ENCODE data around the gene ANKRD6. TPM values are rescaled to one million over a fixed set of nuclear protein-coding genes. Genes with fewer than 3 reads are reported as not detected.

ANKRD6 gene
- total and polyA plus RNA-seq, 3 donors from 2014 or later = 20.9 to 52.8 (median 29.8) TPM

DNA sequence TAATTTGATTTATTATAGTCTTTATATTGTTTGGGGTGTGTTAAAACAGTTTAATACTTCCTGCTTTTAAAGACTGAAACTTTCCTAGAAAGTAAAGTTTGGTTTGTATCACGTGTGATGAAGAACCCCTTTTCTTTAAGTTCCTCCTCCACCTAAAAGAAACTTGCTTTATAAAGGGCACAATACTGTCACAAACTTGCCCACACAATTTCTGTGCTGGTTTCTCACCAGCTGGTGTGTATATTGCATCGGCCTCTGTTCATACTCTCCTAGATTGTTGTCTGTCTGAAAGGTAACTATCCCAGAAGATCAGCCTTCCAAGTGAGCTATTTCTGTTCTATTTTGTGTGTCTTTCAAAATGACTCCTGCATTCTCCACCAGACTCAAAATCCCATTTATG lies 46.9 kb downstream of the ANKRD6 start:
- Histone ChIP-seq H3K4me1 (peaks cover 21% of the 10 kb centered on the region), H3K4me3 (no peak overlapping the region), H3K27ac (no peak overlapping the region), H3K36me3 (ENCODE audit: low read depth, missing control alignments) (no peaks in the 10 kb centered on the region), H3K27me3 (no peaks in the 10 kb centered on the region), H3K9me3 (no peaks in the 10 kb centered on the region)
- no peak for DNase-seq
- WGBS, 2 donors = 72 to 83% methylated on average over 2 of the region's 2 CpGs
- intact Hi-C loops (cut with DNase I; ENCODE audit: low total_unique reads) = no loop called here
- TF ChIP-seq CTCF (IDR thresholded peaks at IDR 0.05) = no peak
- TF ChIP-seq POLR2A (IDR thresholded peaks at IDR 0.05) = no peak

DNA sequence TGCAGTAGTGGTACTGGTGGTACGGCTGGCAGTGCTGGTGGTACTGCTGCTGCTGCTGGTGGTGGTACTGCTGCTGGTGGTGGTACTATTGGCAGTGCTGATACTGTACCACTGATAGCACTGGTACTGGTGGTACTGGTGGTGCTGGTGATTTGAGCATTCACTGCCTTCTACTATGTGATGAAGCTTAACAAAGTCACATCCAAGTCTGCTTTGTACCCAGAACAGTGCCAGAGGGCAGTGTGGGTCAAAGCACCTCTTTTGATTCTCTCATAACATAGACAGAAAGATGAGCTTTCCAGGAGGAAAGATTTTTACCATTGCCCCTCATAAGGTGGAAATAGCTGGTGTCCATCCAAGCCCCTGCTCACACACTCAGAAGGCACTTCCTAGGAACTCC lies 48.7 kb downstream of the ANKRD6 start:
- Histone ChIP-seq H3K27ac (peak overlapping the region in 1 of 2 donors; percentile 32), H3K9me3 (no peaks in the 10 kb centered on the region), H3K4me1 (peaks cover 24% of the 10 kb centered on the region), H3K36me3 (ENCODE audit: low read depth, missing control alignments) (no peaks in the 10 kb centered on the region), H3K27me3 (no peaks in the 10 kb centered on the region), H3K4me3 (no peak overlapping the region)
- TF ChIP-seq CTCF (IDR thresholded peaks at IDR 0.05) = no peak
- no peak for TF ChIP-seq POLR2A (IDR thresholded peaks at IDR 0.05)
- intact Hi-C loops (cut with DNase I; ENCODE audit: low total_unique reads) = no loop called here
- no peak for DNase-seq
- WGBS, 2 donors = 68 to 100% methylated on average over 1 of the region's 1 CpG

DNA sequence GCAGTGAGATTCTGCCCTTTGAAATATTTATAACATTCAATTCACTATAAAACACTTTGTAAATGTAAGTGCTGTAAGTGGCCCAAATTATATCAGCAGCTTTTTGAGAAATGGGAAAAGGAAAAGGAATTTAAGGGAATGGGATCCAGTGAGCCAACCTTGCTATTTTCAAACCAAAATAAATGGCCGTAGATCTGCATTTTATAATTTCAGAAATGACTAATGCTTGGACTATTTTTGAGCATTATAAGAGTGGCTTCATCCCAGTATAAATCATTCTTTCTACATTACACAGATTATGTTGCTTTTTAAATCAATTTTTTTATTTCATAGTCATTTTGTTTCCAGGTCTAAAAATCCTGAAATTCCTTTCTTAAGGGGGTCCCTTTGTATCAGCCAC lies 49.2 kb downstream of the ANKRD6 start:
- no peak overlapping the region for H3K4me3 ChIP-seq
- 52 to 60% methylated on average over 1 of the region's 1 CpG for WGBS, 2 donors
- peak overlapping the region in 1 of 2 donors; percentile 32 for H3K27ac ChIP-seq
- TF ChIP-seq CTCF (IDR thresholded peaks at IDR 0.05) (no peak), POLR2A (IDR thresholded peaks at IDR 0.05) (no peak)
- no peak for DNase-seq
- H3K9me3 ChIP-seq = no peaks in the 10 kb centered on the region
- intact Hi-C loops (cut with DNase I; ENCODE audit: low total_unique reads) = no loop called here
- peaks cover 24% of the 10 kb centered on the region for H3K4me1 ChIP-seq
- no peaks in the 10 kb centered on the region for H3K36me3 ChIP-seq (ENCODE audit: low read depth, missing control alignments)
- no peaks in the 10 kb centered on the region for H3K27me3 ChIP-seq

GRCh38 chr6:89483111-89483720 lies 50.3 kb downstream of the ANKRD6 start:
- Histone ChIP-seq H3K27ac (peak overlapping the region; percentile 32), H3K9me3 (no peaks in the 10 kb centered on the region), H3K36me3 (ENCODE audit: low read depth, missing control alignments) (no peaks in the 10 kb centered on the region), H3K4me1 (peaks cover 24% of the 10 kb centered on the region), H3K4me3 (no peak overlapping the region), H3K27me3 (no peaks in the 10 kb centered on the region)
- intact Hi-C loops (cut with DNase I; ENCODE audit: low total_unique reads) = no loop called here
- 33% methylated on average over 7 of the region's 7 CpGs for WGBS, 2 donors
- peak; percentile 52 for DNase-seq
- no peak for TF ChIP-seq CTCF (IDR thresholded peaks at IDR 0.05)
- no peak for TF ChIP-seq POLR2A (IDR thresholded peaks at IDR 0.05)

DNA sequence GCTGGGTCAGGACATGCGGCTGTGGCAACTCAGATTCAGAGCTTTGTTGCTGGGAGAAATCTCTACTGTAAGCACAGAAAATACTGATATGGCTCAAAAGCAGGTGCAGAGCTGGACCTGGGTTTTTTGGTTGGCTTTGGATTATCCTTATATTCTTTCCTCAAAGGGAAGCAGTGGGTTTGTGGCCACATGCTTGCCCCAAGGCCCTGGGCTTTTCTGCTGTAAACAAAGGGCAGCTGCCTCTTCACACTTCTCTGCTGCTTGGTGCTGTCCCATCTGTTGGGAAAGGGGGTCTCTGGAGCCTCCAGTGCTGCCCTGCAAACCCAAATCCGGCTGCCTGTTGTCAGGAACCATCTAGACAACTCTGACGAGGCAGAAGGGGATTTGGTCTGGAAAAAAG lies 52.4 kb downstream of the ANKRD6 start:
- no peak for DNase-seq
- peaks cover 24% of the 10 kb centered on the region for H3K4me1 ChIP-seq
- 50 to 75% methylated on average over 3 of the region's 3 CpGs for WGBS, 2 donors
- H3K27me3 ChIP-seq = no peaks in the 10 kb centered on the region
- intact Hi-C loops (cut with DNase I; ENCODE audit: low total_unique reads) = no loop called here
- H3K36me3 ChIP-seq (ENCODE audit: low read depth, missing control alignments) = no peaks in the 10 kb centered on the region
- H3K9me3 ChIP-seq = no peaks in the 10 kb centered on the region
- TF ChIP-seq POLR2A (IDR thresholded peaks at IDR 0.05) (no peak), CTCF (IDR thresholded peaks at IDR 0.05) (no peak)
- no peak overlapping the region for H3K4me3 ChIP-seq
- H3K27ac ChIP-seq = no peak overlapping the region
